ENCODE measurements around the gene CHD5.

CHD5 gene

DNA sequence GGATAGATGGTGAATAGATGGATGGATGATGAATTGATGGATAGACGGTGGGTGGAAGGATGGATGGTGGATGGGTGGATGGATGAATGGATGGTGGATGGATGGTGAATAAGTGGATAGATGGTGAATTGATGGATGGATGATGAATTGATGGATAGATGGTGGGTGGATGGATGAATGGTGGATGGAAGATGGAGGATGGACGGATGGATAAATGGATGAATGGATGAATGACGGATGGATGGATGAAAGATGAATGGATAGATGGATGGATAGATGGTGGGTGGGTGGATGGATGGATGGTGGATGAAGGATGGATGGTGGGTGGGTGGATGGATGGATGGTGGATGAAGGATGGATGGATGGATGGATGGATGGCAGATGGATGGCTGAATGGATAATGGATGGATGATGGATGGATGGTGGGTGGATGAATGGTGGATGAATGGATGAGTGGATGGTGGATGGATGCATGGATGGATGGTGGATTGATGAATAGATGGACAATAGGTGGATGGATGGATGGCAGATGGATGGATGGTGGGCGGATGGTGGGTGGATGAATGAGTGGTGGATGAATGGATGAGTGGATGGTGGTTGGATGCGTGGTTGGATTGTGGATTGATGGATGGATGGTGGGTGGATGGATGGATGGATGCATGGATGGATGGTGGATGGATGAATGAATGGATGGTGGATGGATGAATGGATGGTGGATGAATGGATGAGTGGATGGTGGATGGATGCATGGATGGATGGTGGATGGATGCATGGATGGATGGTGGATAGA, 5.3 kb downstream of the CHD5 start:
- no peak for DNase-seq (ENCODE audit: low read depth in 4 of 4, low spot score in 1 of 4)

DNA sequence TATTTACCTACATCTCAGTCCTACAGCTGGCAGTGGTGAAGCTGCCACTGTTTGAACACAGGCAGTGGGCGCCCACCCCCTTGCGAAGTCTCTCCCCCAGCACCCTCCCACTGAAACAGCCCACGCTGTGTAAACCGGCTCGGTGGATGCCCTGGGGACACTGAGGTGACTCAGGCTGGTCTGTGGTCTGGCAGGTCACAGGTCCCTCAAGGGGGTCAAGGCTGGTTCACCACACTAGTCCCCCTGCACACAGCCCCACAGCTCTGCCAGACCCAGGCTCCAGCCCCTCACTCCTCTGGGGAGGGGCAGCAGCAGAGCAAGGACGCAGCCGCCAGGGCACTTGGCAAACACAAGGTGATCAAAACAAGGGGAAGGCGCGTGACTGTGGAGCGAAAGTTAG, 7.6 kb downstream of the CHD5 start:
- no peak for DNase-seq (ENCODE audit: low read depth in 4 of 4, low spot score in 1 of 4)

DNA sequence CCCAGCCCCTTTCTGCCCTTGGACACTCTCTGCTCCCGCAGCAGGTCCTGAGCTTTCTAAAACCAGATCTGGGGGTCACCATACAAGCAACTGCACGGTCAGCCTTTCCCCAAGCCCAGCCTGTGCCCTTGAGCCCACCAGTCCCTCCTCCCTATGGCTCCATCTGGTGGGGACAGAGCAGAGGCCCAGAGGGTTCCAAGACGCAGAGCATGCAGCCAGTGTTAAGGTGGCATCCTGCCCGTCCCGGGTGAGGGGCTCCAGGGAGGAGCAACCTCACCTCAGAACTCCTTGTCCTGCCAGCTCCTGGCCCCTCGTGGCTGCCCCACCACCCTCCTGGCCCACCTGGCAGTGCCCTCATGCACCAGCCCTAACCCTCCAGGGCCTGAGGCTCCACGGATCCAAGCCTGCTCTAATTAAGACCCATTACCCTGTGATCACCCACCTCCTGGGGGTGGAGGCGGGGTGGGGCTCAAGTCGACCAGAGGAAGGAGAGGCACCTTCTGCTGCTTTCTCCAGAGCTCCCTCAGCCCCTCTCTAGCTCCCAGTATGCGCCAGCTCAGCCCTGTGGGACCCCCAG, 8.5 kb downstream of the CHD5 start:
- DNase-seq (ENCODE audit: low read depth in 4 of 4, low spot score in 1 of 4) = no peak

DNA sequence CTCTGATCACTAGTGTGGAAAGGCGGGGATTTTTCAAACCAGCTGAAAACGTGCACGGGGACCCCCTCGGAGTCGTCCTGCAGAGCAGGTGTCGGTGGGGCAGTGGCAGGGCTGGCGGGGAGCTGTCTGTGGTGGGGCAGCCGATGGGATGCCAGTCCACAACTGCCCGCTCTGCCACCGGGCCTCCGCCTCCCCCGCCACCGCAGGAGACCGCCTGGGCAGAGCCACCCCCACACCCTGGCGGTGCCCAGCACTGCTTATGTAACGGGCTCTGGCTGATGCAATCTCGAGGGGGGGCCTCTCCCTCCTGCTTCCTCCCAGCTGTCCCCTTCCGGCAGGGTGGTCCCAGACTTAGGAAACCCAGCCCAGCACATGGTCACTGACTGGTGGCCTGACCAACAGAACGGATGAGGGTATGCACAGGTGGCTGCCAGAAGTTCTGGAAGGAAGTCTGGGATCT, 9.3 kb downstream of the CHD5 start:
- DNase-seq (ENCODE audit: low read depth in 4 of 4, low spot score in 1 of 4) = no peak

DNA sequence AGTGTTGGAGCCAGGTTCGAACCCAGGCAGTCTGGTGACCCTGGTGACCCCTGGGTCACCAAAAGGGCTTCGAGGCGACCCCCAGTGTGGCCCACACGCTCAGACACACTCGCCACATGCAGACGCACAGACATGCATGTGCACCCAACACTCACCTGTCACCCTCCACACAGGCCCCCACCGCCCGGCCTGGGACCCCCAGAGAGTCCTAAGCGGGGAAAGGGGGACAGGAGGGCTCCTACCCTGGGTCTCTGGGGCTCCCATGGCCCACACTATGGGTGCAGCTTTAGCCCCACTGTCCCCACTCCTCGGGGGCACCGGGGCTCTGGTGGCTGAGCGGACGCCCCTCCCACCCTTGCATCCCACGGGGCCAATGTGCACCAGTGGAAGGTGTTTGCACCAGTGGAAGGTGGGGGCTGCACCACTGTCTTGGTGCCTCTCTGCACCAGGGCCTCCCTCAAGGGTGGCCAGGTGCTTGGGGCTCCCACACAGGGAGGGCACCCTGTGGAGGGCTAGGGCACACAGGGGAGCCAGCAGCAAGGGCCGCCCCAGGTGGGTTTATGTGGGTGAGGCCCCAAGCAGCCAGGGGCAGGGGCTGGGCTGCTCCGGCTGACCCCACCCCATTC, 9.9 kb downstream of the CHD5 start:
- no peak for DNase-seq (ENCODE audit: low read depth in 4 of 4, low spot score in 1 of 4)

DNA sequence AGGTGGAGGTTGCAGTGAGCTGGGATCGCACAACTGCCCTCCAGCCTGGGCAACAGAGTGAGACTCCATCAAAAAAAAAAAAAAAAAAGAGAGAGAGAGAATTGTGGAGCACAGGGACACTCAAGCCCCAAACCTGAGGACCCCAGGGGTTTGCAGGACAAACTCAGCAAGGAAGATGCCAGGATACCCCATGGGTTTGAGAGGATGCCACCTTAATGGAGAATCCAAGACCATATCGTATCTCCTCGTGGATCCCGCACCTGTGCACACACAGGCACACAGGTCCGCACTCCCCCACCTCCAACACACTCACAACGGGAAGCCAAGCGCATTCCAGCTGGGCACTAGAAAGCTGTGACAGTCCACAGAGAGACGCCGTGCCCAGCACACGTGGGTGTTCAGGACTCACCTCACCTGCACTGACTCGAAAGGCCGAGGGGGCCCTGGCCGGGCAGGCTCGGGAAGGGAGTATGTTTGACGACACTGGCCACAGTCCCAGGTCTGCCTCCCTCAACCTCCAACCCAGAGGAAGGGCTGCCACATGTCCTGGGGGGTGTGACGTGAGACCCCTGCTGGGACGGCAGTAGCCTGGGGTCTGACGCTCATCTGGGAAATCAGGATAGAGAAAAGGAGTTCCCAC, 11.1 kb downstream of the CHD5 start:
- no peak for DNase-seq (ENCODE audit: low read depth in 4 of 4, low spot score in 1 of 4)

DNA sequence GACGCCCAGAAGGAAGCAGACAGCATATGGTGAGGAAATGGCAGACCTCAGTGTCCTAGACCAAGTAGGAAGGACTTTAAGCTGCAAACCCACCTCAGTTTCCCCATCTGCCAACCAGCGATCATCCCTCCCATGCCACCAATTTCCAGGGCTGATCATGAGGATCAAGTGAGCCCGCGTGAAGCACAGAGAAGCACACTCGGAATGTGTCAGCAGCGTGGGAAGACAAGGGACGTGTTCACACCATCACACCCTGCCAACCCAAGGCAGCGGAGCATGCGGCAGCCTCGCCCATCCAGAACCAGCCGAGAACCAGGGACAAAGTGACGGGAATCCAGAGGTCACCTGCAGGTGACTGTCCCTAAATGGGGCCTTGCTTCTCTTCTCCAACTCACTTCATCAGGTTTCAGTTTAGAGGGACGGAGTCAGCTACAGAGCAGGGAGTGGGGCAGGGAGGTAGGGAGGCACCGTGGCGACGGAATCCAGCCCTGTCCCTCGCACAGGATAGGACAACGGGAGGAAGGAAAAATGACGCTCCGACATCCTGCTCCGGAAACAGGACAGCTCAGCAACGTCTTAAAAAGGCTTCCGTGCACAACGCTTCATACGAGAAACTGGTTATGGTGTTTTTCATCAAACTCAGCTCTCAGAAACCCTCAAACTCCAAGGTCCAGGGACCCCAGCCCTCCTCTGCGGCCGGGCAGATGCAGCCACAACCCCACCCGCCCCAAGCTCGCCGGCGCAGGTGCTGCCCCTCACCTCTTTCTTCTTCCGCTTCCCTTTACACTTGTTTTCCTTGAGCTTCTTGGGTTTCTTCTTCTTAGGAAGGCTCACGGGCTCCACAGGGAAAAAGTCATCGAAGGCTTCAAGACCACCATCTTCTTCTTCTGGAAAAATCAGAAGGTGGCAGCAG, 12.5 kb downstream of the CHD5 start:
- no peak for DNase-seq (ENCODE audit: low read depth in 4 of 4, low spot score in 1 of 4)

DNA sequence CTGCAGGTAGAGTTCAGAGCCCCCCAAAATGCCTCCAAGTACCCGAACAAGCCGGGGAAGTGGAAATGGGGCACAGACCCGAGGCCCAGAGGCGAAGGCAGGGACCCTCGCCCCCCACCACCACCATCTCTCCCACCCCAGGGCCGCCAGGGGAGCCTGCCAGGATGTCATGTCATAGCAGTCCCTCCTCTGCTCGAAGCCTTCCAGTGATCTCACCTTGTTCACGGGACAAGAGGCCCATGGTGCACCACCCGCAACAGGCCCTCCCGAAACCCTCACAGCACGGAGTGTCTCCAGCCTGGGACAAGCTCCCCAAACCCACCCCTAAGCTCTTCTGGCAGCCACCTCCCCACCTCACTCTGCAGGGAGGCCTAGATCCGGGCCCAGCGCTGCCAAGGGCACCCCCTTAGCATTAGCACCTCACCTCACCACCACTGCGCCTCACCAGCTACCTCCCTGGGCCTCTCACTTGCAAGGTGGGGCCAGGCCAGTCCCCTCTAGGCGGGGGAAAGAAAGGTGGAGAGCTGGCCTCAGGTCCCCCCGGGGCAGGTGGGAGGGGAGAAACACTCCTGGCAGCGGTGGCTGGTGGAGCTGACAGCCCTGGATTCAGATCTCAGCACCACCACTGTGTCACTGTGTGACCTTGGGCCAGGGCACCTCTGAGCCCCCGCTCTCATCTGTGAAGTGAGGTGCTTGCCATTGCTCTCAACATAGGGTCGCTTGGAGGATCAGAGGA, 13.3 kb downstream of the CHD5 start:
- no peak for DNase-seq (ENCODE audit: low read depth in 4 of 4, low spot score in 1 of 4)

DNA sequence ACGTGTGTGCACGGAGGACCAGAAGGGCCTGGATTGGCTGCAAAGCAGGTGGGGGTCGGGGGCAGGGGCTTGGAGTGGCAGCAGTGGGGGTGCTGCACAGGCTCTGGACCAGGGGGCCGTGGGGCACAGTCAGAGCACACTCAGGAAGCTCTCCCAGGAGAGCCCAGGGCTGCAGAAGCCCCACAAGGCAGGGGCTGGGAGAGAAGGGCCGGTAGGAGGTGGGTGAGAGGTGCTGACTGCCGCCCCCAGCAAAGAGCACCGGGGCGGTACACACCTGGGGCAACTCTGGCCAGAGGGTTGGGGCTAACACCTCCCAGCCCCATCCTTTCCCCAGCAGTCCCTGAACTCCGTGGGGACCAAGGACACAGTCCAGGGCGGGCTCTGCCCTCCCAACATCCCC, 13.9 kb downstream of the CHD5 start:
- no peak for DNase-seq (ENCODE audit: low read depth in 4 of 4, low spot score in 1 of 4)

DNA sequence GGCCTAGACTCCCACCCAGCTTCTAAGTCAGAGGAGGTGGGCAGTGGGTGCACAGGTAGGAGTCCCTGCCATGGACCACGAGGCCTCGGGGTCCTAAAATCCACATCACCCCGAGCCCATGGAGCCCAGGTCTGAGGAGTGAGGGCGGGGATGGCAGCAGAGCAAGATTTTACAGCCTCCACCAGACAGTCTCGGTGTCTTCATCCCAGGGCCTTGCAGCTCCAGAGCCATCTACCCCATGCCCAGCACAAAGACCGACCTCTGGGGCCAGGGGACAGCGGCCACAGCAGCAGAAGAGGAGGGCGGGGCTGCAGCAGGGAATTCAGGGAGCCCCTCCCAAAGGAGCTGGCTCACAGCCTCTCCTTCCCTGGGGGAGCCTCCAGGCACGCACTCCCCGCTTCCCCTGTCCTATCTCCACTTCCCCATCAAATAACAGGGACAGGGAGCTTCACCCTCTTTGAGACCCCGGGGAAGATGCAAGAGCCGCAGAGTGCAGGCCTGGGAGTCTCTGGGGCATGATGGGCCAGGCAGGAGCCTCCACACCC, 14.6 kb downstream of the CHD5 start:
- no peak for DNase-seq (ENCODE audit: low read depth in 4 of 4, low spot score in 1 of 4)

DNA sequence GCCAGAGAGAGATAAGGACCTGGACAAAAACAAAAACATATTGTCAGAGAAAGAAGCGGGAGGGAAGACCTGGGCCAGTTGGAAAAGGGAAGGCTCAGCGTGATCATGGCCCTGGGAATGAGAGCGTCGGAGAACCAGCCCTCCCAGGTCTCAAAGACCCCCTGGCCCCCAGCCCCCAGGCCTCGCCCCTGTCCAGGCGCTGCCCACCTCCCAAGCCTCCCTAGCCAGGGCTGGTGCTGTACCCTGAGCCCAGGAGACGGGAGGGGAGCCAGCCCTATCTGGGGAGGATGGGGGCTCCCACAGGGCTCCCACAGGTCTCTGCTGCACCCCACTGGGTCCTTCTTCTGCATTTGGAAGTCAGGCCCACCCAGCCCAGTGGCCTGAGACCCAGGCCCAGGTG, 15.1 kb downstream of the CHD5 start:
- no peak for DNase-seq (ENCODE audit: low read depth in 4 of 4, low spot score in 1 of 4)

DNA sequence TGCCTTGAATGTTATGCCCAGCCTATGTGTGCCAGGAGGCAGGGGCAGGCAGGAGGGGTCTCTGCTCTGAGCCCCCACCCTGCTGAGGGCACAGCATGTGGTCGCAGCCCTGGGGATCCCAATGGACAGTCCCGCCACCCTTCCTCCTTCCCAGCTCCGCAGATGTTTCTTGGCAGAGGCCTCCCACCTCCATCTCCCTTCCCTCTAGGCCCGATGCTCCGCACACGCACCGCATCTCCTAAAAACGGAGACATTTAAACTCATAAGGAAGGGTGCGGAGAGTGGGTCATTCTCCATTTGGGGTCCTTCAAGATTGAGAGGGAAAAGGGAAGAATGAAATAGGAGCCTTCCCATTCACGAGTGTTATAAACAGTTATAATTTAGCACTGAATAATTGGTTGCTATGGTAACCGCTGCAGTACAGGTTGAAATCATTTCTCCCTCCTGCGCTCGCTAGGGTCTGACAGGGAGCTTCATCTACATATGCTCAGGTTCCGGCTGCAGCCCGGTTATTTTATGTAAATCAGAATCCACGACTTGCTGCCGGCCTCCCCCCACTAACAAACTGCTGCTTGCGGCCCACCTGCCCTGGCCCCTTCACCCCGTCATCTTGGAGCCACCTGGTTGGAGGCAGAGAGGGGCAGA, 16.0 kb downstream of the CHD5 start:
- DNase-seq (ENCODE audit: low read depth in 4 of 4, low spot score in 1 of 4) = no peak

DNA sequence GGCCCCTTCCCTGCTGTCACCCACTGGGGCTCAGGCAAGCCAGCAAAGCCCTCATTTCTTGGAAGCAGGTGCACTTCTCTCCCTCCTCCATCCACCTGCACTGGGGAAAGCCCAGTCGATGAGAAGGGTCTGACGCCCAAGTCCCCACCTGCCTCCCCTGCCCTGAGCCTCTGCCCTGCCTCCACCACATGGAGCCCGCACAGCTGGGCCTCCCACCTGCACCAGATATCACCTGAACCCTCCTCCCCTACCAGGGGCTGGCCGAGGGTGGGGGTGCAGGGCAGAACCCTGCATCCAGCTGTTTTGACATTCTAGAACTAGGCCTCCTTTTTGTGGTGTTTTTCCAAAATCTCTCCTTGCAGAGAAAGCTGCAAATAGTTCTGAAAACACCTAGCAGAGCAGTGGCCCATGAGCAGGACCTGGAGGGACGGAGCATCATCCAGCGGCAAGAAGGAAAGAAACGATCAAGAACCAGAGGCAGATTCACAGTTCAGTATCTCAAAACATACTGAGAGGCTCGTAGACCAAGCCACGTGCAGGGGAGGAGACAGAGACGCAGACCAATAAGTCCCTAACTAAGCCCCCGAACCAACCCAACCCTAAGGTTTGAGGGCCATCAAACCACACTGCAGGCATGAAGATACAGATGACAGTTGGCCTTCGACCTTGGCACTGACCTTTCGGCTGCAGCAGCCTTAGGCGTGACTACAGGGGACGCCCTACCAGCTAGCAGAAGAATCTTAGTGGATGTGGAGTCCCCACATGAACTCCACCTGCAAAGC, 16.7 kb downstream of the CHD5 start:
- DNase-seq (ENCODE audit: low read depth in 4 of 4, low spot score in 1 of 4) = no peak

DNA sequence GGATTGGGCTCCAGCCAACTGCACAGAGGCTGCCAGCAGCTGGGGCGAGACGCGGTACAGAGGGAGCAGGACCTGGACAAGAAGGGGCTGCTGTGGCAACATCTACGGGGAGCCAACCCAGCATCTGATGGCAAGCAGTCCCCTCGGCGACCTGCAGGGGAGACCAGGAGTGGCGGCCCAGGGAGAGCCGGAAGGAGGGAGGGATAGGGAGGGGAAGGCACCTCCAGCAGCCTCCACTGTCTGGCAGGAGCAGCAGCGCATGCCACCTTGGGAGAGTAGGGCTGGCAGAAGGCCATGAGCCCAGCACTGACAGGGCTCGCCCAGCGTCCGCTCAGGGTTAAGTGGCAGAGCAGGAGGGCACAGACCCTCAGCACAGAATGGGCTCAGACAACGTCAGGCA, 17.3 kb downstream of the CHD5 start:
- no peak for DNase-seq (ENCODE audit: low read depth in 4 of 4, low spot score in 1 of 4)

DNA sequence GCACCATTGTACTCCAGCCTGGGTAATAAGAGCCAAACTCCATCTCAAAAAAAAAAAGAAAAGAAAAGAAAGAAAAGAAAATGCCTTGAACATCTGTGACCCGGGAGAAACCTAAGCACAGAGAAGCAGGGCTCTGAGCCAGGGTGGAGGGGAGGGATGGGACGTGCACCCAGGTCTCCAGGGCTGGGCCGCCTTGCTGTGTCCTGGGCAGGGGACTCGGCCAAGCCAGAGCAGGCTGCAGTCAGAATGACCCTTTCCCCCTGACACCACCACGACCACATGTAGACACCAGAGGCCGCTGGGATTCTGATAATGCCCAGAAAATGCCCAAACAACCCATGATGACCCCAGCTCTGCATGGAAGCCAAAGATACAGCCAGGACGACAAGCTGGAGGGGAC, 17.8 kb downstream of the CHD5 start:
- DNase-seq (ENCODE audit: low read depth in 4 of 4, low spot score in 1 of 4) = no peak

DNA sequence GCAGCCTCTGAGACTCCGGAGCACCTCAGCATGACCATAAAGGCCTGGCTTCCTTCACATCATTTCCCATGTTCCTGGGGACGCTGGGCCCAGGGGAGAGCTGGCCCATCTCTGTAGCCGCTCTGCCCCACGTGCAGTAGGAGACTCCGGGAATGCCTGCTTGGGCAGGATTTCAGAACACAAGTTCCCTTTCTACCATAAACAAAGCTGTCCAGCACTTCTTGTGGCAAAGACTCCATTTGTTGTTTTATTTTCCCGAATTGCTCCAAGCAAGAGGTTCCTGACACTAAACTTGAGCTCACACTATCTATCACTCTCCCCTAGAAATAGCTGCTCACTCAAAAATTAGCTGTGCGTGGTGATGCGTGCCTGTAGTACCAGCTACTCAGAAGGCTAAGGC, 21.9 kb downstream of the CHD5 start:
- DNase-seq (ENCODE audit: low read depth in 4 of 4, low spot score in 1 of 4) = no peak

DNA sequence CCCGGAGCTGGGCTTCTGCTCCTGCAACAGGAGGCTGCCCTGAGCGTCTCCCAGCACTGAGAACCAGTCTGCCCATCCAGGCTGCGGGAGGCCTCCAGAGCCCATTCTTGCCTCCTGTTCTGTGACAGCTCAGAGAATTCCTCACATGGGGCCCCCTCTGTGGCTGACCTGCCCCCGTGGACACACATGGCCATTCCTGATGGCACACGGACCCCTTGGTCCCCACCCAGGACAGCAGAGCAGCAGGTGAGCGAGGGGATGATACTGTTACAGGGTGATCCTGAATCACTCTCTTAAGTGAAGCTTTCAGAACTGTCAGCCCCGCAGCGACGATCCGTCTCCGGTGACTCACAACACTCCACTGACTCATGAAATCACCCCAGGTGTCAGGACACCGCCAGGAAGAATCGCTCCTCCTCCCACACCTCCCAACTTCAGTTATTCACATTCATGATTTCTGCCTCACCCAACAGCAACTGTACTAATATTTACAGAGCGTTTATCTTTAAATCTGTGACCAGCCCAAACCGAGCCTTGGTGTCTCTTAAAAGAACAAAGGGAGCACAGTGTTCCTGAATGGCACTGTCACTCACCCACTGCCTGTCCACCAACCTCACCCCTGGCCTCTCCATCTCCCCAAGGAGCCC, 22.5 kb downstream of the CHD5 start:
- peak in 2 of 4 experiments; percentile 15 to 38 for DNase-seq (ENCODE audit: low read depth in 4 of 4, low spot score in 1 of 4)

DNA sequence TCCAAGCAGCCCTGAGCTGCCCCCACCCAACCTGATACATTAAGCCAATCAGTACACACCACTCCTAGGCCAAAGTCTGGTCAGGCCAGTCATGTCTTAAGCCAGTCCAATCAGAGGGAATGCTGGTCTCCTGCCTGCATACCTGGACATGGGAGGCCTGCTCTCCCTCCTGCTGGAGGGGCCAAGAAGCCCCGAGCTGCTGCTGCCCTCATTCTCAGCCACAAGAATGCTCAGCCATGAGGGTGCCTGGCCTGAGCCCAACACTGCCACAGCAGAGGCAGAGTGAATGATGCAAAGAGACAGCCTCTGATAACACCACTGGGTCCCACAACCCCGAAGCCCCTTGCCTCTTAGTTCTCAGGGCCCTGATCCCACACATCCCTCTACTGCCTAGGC, 23.0 kb downstream of the CHD5 start:
- DNase-seq (ENCODE audit: low read depth in 4 of 4, low spot score in 1 of 4) = no peak
